Calu3 (cell line): Measurements from ENCODE around the gene SLC47A2. TPM values are rescaled to one million over a fixed set of nuclear protein-coding genes. Genes with fewer than 3 reads are reported as not detected.

Experiments used
- BruUV-seq: library from RNA; stranded (reverse); fragments of 400-500 nt; replicated peaks from 2 replicates; lab custom pipeline; 2021; lab: Mats Ljungman, UMichigan
- CTCF ChIA-PET: fragments of 300-600 bp; sonication (Branson Sonifier 250); formaldehyde crosslinking; loops from one replicate; lab custom pipeline; 2022; ENCODE audit warnings: antibody characterized with exemption; lab: Charles Lee
- DNase-seq: peaks from one replicate; pipeline ENCODE4 v3.0.0; 2022
- H3K27ac Mint-ChIP-seq: one replicate; pipeline ENCODE4 v1.8.0; 2022; ENCODE audit warnings: mixed read lengths; ENCODE audit not compliant: unreplicated experiment
- H3K27me3 Mint-ChIP-seq: one replicate; pipeline ENCODE4 v1.8.0; 2022; ENCODE audit warnings: mixed read lengths; ENCODE audit not compliant: unreplicated experiment
- H3K36me3 Mint-ChIP-seq: one replicate; pipeline ENCODE4 v1.8.0; 2022; ENCODE audit warnings: mild to moderate bottlenecking, moderate library complexity, mixed read lengths; ENCODE audit not compliant: insufficient read depth, unreplicated experiment
- H3K4me1 Mint-ChIP-seq: one replicate; pipeline ENCODE4 v1.8.0; 2022; ENCODE audit warnings: mild to moderate bottlenecking, low read depth, mixed read lengths; ENCODE audit not compliant: unreplicated experiment
- H3K4me3 Mint-ChIP-seq: one replicate; pipeline ENCODE4 v1.8.0; 2022; ENCODE audit warnings: mild to moderate bottlenecking, low read depth, moderate library complexity, mixed read lengths; ENCODE audit not compliant: unreplicated experiment
- H3K9me3 Mint-ChIP-seq: one replicate; pipeline ENCODE4 v1.8.0; 2022; ENCODE audit warnings: low read depth, mixed read lengths; ENCODE audit not compliant: unreplicated experiment
- intact Hi-C: fragments of 100-400 bp; cut with micrococcal nuclease; formaldehyde crosslinking; loops from one replicate; pipeline ENCODE4 v1.10.0; 2022; ENCODE audit not compliant: unreplicated experiment
- total RNA-seq: library from RNA; stranded (reverse); gene quantifications from 2 replicates; pipeline ENCODE4 v1.2.3, GENCODE V29; 2022
- TF ChIP-seq, protein P1 (sequence below): fragments of 200-600 bp; IDR thresholded peaks from one replicate; pipeline ENCODE4 v1.8.0; 2022; ENCODE audit warnings: antibody characterized with exemption; ENCODE audit not compliant: unreplicated experiment

Gene SLC47A2
- total RNA-seq, 1 experiment from 2014 or later: not detected

DNA sequence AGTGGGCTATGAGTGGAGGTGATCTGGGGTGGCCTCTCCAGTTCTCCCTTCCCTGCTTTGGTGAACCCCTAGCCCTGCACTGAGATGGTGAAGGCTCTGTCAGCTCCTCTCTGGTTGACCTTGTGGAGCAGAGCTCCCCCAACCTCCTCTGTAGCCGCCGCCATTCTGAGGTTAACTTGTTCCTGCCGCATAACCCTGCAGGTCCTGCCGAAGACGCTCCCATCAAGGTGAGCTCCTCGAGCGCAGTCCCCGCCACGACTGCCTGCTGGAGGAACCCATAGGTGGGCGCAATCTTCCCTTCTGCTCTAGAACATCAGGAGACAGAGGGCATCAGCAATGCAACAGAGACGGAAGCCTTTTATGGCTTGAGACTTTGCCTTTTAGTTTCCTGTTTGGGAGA lies 15.2 kb upstream of the SLC47A2 start:
- intact Hi-C loops: no loop called here
- Mint-ChIP-seq H3K36me3 (peaks cover 4% of the 10 kb centered on the region), H3K27me3 (peaks cover 12% of the 10 kb centered on the region), H3K4me1 (peaks cover 15% of the 10 kb centered on the region), H3K27ac (no peak overlapping the region), H3K4me3 (no peak overlapping the region), H3K9me3 (no peaks in the 10 kb centered on the region)
- TF ChIP-seq, protein P1, sequence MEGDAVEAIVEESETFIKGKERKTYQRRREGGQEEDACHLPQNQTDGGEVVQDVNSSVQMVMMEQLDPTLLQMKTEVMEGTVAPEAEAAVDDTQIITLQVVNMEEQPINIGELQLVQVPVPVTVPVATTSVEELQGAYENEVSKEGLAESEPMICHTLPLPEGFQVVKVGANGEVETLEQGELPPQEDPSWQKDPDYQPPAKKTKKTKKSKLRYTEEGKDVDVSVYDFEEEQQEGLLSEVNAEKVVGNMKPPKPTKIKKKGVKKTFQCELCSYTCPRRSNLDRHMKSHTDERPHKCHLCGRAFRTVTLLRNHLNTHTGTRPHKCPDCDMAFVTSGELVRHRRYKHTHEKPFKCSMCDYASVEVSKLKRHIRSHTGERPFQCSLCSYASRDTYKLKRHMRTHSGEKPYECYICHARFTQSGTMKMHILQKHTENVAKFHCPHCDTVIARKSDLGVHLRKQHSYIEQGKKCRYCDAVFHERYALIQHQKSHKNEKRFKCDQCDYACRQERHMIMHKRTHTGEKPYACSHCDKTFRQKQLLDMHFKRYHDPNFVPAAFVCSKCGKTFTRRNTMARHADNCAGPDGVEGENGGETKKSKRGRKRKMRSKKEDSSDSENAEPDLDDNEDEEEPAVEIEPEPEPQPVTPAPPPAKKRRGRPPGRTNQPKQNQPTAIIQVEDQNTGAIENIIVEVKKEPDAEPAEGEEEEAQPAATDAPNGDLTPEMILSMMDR: no peak
- no TSS peak for BruUV-seq
- DNase-seq: no peak
- CTCF ChIA-PET: no interaction called here

DNA sequence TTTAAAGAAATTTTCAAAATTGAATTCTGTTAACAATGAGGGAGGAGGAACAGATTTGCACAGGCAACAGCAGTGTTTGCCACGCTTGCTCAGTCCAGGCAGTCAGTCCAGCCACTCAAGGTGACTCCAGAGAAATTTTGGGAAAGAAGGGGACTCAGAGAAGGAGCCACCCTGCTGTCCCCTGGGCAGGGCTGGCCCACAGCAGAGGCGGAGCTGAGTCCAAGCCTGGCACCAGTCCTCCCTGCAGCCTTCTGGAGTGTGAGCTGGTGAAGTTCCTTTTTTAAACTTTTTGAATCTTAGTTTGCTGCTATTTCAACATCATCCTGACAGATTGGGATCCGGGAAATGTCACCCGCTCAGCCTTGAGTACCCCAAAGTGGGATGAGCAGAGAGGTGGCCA lies 14.5 kb upstream of the SLC47A2 start:
- H3K27me3 Mint-ChIP-seq: peaks cover 4% of the 10 kb centered on the region
- BruUV-seq: no TSS peak
- CTCF ChIA-PET: no interaction called here
- H3K4me3 Mint-ChIP-seq: no peak overlapping the region
- TF ChIP-seq, protein P1: no peak
- peaks cover 4% of the 10 kb centered on the region for H3K36me3 Mint-ChIP-seq
- no peak overlapping the region for H3K27ac Mint-ChIP-seq
- peaks cover 9% of the 10 kb centered on the region for H3K4me1 Mint-ChIP-seq
- no peaks in the 10 kb centered on the region for H3K9me3 Mint-ChIP-seq
- DNase-seq: no peak
- intact Hi-C loops: no loop called here

DNA sequence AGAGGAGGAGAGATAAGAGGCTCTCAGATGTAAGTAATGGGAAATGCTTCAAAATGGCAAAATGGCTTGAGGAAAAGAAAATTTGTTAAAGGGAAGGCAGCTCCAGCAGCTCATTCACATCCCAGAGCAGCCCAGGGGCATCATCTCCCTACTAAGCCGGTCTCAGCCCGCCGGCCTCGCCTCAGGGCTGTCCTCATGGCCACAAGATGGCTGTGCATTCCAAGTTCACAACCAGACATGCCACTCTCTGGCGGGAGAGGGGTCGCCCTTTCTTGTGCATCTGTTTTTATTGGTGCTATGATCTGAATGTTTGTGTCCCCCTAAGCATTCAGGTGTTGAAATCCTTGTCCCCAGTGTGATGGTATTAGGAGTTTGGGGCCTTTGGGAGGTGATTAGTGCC lies 13.5 kb upstream of the SLC47A2 start:
- Mint-ChIP-seq H3K9me3 (no peaks in the 10 kb centered on the region), H3K27me3 (no peaks in the 10 kb centered on the region), H3K4me3 (no peak overlapping the region), H3K36me3 (peaks cover 7% of the 10 kb centered on the region), H3K27ac (no peak overlapping the region), H3K4me1 (peaks cover 16% of the 10 kb centered on the region)
- DNase-seq: no peak
- intact Hi-C loops: no loop called here
- TF ChIP-seq, protein P1: no peak
- CTCF ChIA-PET: no interaction called here
- BruUV-seq: no TSS peak

DNA sequence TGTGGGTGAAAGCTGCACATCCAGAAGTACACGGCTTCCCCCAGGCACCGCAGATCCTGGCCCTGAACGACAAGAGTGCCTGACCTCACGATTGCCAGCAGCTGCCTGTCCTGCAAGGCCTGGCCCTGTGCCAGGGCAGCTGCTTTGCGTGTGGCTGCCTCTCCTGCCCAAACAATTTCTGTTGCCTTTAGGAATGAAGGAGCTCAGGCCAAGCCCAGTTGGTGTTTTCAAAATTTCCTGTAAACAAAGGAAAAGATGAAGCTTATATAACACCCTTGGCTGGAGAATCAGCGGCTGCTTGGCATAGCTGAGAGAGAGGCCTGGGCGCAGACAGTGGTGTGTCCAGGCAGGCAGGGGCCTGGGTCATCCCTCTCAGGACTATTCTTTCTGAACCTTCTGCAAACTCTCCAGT lies 11.7 kb upstream of the SLC47A2 start:
- CTCF ChIA-PET: no interaction called here
- peaks cover 9% of the 10 kb centered on the region for H3K36me3 Mint-ChIP-seq
- TF ChIP-seq, protein P1: no peak
- DNase-seq: peak; percentile 54
- intact Hi-C loops: no loop called here
- no peak overlapping the region for H3K27ac Mint-ChIP-seq
- BruUV-seq: no TSS peak
- no peaks in the 10 kb centered on the region for H3K9me3 Mint-ChIP-seq
- H3K27me3 Mint-ChIP-seq: no peaks in the 10 kb centered on the region
- H3K4me3 Mint-ChIP-seq: no peak overlapping the region
- H3K4me1 Mint-ChIP-seq: peaks cover 8% of the 10 kb centered on the region
